ENCODE data around the gene SGSM1.

GRCh38 chr22:24761888-24762675 is 43.9 kb upstream of the SGSM1 start:
- TF ChIP-seq FOXP2 (optimal IDR thresholded peaks at IDR 0.05; ENCODE audit: borderline replicate concordance, extremely low read depth, extremely low read length, insufficient read depth) (no peak), REST (IDR thresholded peaks at IDR 0.05; ENCODE audit: insufficient read depth in 1 of 2, low read depth in 2 of 2, low read length in 2 of 2) (no peak), POLR2AphosphoS5 (IDR thresholded peaks at IDR 0.05; ENCODE audit: low read depth, low read length) (no peak)

Measured in PFSK-1 (cell line).